HepG2 (cell line): ENCODE results near the gene NOSIP. TPM values are rescaled to one million over a fixed set of nuclear protein-coding genes. Genes with fewer than 3 reads are reported as not detected.

Source experiments
- ATAC-seq: fragments of 200-7000 bp; cut with Tn5 transposase; 3 replicates; pipeline ENCODE4 v1.9.1; 2020; ENCODE audit warnings: mild to moderate bottlenecking, moderate library complexity
- BruUV-seq: library from RNA; stranded (reverse); fragments of 400-500 nt; replicated peaks from 2 replicates; lab custom pipeline; 2021; lab: Mats Ljungman, UMichigan
- CTCF ChIA-PET: fragments of 300-600 bp; formaldehyde crosslinking; extraction: SDS; loops from one replicate; lab custom pipeline; 2021; ENCODE audit warnings: low total read pairs, inconsistent platforms, low intra/inter-chr PET ratio; lab: Yijun Ruan, JAX
- POLR2A ChIA-PET: fragments of 350-600 bp; sonication (Branson Sonifier 250); formaldehyde crosslinking; loops from one replicate; lab custom pipeline; 2020; ENCODE audit warnings: antibody characterized with exemption, inconsistent platforms; lab: Yijun Ruan, JAX
- DNase-seq: peaks from one replicate; pipeline ENCODE4 v3.0.0-alpha.2; 2015; ENCODE audit warnings: low spot score
- FAIRE-seq: peaks from 3 replicates; lab custom pipeline; 2011; peaks lifted over from hg19 to GRCh38; lab: Jason Lieb, UNC
- H2AFZ ChIP-seq: one replicate; pipeline ENCODE4 v1.6.1; 2011; ENCODE audit warnings: low read length, inconsistent platforms
- H3K27ac ChIP-seq: fragments of 300-600 bp; 3 replicates; pipeline ENCODE4 v1.8.0; 2011; ENCODE audit warnings: mixed run types, mild to moderate bottlenecking, mixed read lengths, low read length, inconsistent platforms; ENCODE audit not compliant: insufficient read depth; ENCODE audit errors: extremely low read length
- H3K27me3 ChIP-seq, 2 experiments: fragments of 200-600 bp in 1 of 2; 2 replicates in 1 of 2; 3 replicates in 1 of 2; pipeline versions ENCODE4 v1.6.0 to v1.8.0; 2011; ENCODE audit warnings: low read length in 2 of 2, mild to moderate bottlenecking in 2 of 2, moderate library complexity in 2 of 2, inconsistent platforms in 1 of 2; ENCODE audit not compliant: insufficient read depth in 2 of 2, control insufficient read depth in 1 of 2
- H3K36me3 ChIP-seq, 2 experiments: fragments of 200-600 bp in 1 of 2; replicated peaks in 1 of 2; 2 replicates in 1 of 2; 3 replicates in 1 of 2; pipeline versions ENCODE4 v1.5.1 to v1.8.0; 2011; ENCODE audit warnings: low read length in 2 of 2, inconsistent platforms in 1 of 2; ENCODE audit not compliant: insufficient read depth in 2 of 2, control insufficient read depth in 1 of 2
- H3K4me1 ChIP-seq: 2 replicates; pipeline ENCODE4 v1.5.1; 2012; ENCODE audit warnings: low read length, inconsistent platforms; ENCODE audit not compliant: insufficient read depth
- H3K4me2 ChIP-seq: 2 replicates; pipeline ENCODE4 v1.6.0; 2011; ENCODE audit warnings: low read depth, low read length, inconsistent platforms
- H3K4me3 ChIP-seq, 3 experiments: fragments of 200-600 bp in 1 of 3; sonication (generic), shearing (Covaris generic) in 1 of 3; replicated peaks in 1 of 3; 2 replicates each; pipeline ENCODE4 v1.5.1; 2011 to 2016; ENCODE audit warnings: low read length in 3 of 3, inconsistent platforms in 2 of 3, low read depth in 2 of 3, mild to moderate bottlenecking in 2 of 3, control low read depth in 1 of 3, mixed read lengths in 1 of 3; ENCODE audit not compliant: insufficient read depth in 1 of 3
- H3K79me2 ChIP-seq: one replicate; pipeline ENCODE4 v1.6.1; 2011; ENCODE audit warnings: low read length, inconsistent platforms; ENCODE audit not compliant: insufficient read depth
- H3K9ac ChIP-seq: 2 replicates; pipeline ENCODE4 v1.6.0; 2011; ENCODE audit warnings: mild to moderate bottlenecking, low read depth, low read length, inconsistent platforms; ENCODE audit not compliant: insufficient read depth
- H3K9me3 ChIP-seq: 2 replicates; pipeline ENCODE4 v1.5.1; 2012; ENCODE audit warnings: mild to moderate bottlenecking, low read length
- H4K20me1 ChIP-seq: 2 replicates; pipeline ENCODE4 v1.6.0; 2011; ENCODE audit warnings: inconsistent platforms, mild to moderate bottlenecking, low read length, moderate library complexity; ENCODE audit not compliant: insufficient read depth
- AGO1 ChIP-seq: fragments of 200-400 bp; formaldehyde crosslinking; IDR thresholded peaks from 2 replicates; pipeline ENCODE4 v1.6.1; 2017; ENCODE audit warnings: mild to moderate bottlenecking, low read depth, low read length, moderate library complexity; ENCODE audit not compliant: poor library complexity, severe bottlenecking
- AGO2 ChIP-seq: fragments of 200-400 bp; formaldehyde crosslinking; optimal IDR thresholded peaks from 2 replicates; pipeline ENCODE3; 2017; ENCODE audit warnings: mild to moderate bottlenecking, low read depth, low read length, moderate library complexity
- PCBP2 ChIP-seq: fragments of 200-400 bp; formaldehyde crosslinking; optimal IDR thresholded peaks from 2 replicates; pipeline ENCODE3; 2018; ENCODE audit warnings: low read length, low read depth; ENCODE audit not compliant: poor library complexity, severe bottlenecking
- ZNF629 ChIP-seq: sonication (generic); formaldehyde crosslinking; conservative IDR thresholded peaks from 2 replicates; pipeline ENCODE4 v1.5.0; 2020; ENCODE audit warnings: missing genetic modification reagents
- ZSCAN22 ChIP-seq: sonication (generic); formaldehyde crosslinking; IDR thresholded peaks from 2 replicates; pipeline ENCODE4 v1.4.0; 2020; ENCODE audit warnings: mild to moderate bottlenecking, missing genetic modification reagents
- WGBS: methylation state at CpG from one replicate; pipeline ENCODE4 v1.1.6; 2017; ENCODE audit warnings: low lambda C conversion rate; 5-methylcytosine and 5-hydroxymethylcytosine counted together
- in situ Hi-C: cut with HindIII; loops from 2 replicates; pipeline ENCODE4 v1.10.0; 2017; ENCODE audit warnings: low pct_unique_long_range_greater_than_20kb; ENCODE audit not compliant: extremely low pct_ligation_motif_present
- intact Hi-C: fragments of 100-400 bp; cut with micrococcal nuclease; formaldehyde crosslinking; loops from one replicate; pipeline ENCODE4 v1.10.0; 2022; ENCODE audit not compliant: unreplicated experiment
- polyA plus RNA-seq, 8 experiments: library from polyadenylated mRNA; depleted of rRNA in 3 of 8; stranded (reverse) in 7 of 8; unstranded in 1 of 8; fragments of >200 nt; fragmentation: Illumina TruSeq in 4 of 8; extraction: Trizol in 4 of 8; gene quantifications; 2 replicates each; pipeline versions ENCODE4 v1.2.1 to v1.2.3, GENCODE V29; 2011 to 2016; ENCODE audit warnings: low read depth in 4 of 8, missing spikeins in 1 of 8, mixed read lengths in 1 of 8; ENCODE audit not compliant: insufficient read depth in 1 of 8
- total RNA-seq, 5 experiments: library from RNA; depleted of rRNA; stranded (reverse); fragments of >200 nt; fragmentation: Illumina TruSeq; extraction: Trizol; gene quantifications; 2 replicates each; pipeline ENCODE4 v1.2.3, GENCODE V29; 2016; ENCODE audit warnings: low read depth in 1 of 5

Gene NOSIP
- total and polyA plus RNA-seq, 2 of the 13 experiments (the other 11 are each of a cell fraction or from before 2014, with no cell fraction given), result 54.3 to 78.0 TPM

GRCh38 chr19:49557641-49558325, 22.6 kb downstream of the NOSIP start:
- 96% methylated on average over 14 of the region's 18 CpGs for WGBS
- Histone ChIP-seq H3K4me2 (no peak overlapping the region), H3K4me3 (no peak overlapping the region), H3K4me1 (peaks cover 38% of the 10 kb centered on the region), H4K20me1 (no peaks in the 10 kb centered on the region), H3K36me3 (peaks cover 18 to 46% of the 10 kb centered on the region in 2 experiments), H3K9ac (no peak overlapping the region), H3K27me3 (no peaks in the 10 kb centered on the region), H2AFZ (no peak overlapping the region), H3K79me2 (no peaks in the 10 kb centered on the region), H3K9me3 (no peaks in the 10 kb centered on the region), H3K27ac (no peak overlapping the region)
- DNase-seq (no peak), ATAC-seq (no peak), FAIRE-seq (no peak)
- BruUV-seq, result no TSS peak
- TF ChIP-seq ZNF629 (CRISPR knock-in tag) (peak; percentile 83), ZSCAN22 (CRISPR knock-in tag) (no peak)
- in situ Hi-C loops, result no loop called here
- intact Hi-C loops, result no loop called here
- POLR2A ChIA-PET, result no interaction called here
- CTCF ChIA-PET, result no interaction called here

DNA sequence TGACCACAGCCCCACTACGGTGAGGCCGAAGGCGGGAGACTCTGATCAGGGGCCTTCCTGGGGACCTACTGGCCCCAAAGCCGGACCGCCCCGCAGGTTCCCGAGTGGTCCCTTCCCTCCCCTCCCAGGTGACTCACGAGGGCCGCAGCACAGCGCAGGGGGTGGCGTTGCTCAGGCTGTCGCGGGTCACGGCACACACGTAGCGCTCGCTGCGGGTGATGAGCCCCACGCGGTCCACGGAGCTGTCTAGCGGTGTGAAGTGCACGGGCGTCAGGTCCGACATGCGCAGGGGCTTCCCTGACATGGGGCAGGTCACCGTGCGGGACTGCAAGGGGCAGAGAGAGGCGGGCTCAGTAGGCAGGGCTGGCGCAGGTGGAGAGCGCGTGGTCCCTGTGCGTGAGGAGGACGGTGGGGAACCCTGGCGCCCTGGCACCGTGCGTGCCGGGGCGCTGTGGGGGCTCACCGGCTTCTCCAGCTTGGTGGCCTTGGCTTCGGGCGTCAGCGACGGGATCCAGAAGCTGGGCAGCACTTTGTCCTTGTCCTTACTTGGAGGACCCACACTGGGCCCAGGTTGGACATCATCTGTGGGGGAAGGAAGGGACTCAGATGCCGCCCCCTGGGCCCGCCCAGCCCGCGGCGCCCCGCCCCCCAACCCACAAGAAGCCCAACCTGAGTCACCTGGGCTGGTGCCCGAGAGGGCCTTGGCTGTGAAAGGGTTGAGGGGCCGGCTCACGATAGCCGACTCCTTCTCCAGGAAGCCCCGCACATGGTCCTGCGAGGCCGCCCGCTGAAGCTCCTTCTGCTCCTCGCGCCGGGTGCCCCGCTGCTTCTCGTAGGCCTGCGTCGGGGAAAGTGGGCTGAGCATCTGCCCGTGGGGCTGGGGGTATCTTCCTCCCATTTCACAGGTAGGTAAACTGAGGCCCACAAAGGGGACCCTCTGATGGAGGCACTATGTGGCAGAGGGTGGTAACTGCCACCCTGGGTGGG, 23.7 kb downstream of the NOSIP start:
- no peaks in the 10 kb centered on the region for H3K9me3 ChIP-seq
- over 99% methylated on average over 39 of the region's 66 CpGs for WGBS
- no TSS peak for BruUV-seq
- ChIA-PET CTCF (no interaction called here), POLR2A (no interaction called here)
- in situ Hi-C loops, result no loop called here
- peak; percentile 54 for TF ChIP-seq AGO1
- peak; percentile 72 for TF ChIP-seq AGO2
- TF ChIP-seq ZNF629 (CRISPR knock-in tag), result peak; percentile 88
- TF ChIP-seq PCBP2, result no peak
- H2AFZ ChIP-seq, result no peak overlapping the region
- H3K27ac ChIP-seq, result no peak overlapping the region
- intact Hi-C loops, result no loop called here
- H3K79me2 ChIP-seq, result no peaks in the 10 kb centered on the region
- peaks cover 18 to 46% of the 10 kb centered on the region in 2 experiments for H3K36me3 ChIP-seq
- no peak for FAIRE-seq
- no peaks in the 10 kb centered on the region for H4K20me1 ChIP-seq
- no peak for ATAC-seq
- H3K4me2 ChIP-seq, result no peak overlapping the region
- peaks cover 38% of the 10 kb centered on the region for H3K4me1 ChIP-seq
- H3K9ac ChIP-seq, result no peak overlapping the region
- DNase-seq, result no peak
- H3K27me3 ChIP-seq, result no peaks in the 10 kb centered on the region
- H3K4me3 ChIP-seq, result no peak overlapping the region
